Karpas-422 (cell line): ENCODE data around the gene CCDC78. TPM values are rescaled to one million over a fixed set of nuclear protein-coding genes. Genes with fewer than 3 reads are reported as not detected.
"Not testable (repeated sequence)": the region's sequence is repeated elsewhere in the genome, so short reads cannot be mapped to it uniquely, and the experiment has no call there.

Experiments
- DNase-seq: peaks from one replicate; pipeline ENCODE4 v3.0.0-alpha.2; 2015
- H2AFZ ChIP-seq: fragments of 200-600 bp; sonication (generic); 2 replicates; pipeline ENCODE4 v1.6.1; 2014; ENCODE audit warnings: antibody characterized with exemption, low read length, mixed read lengths
- H3K27ac ChIP-seq: fragments of 200-600 bp; sonication (generic); 2 replicates; pipeline ENCODE4 v1.5.1; 2014; ENCODE audit warnings: mild to moderate bottlenecking, low read length, moderate library complexity
- H3K27me3 ChIP-seq: fragments of 200-600 bp; sonication (generic); 2 replicates; pipeline ENCODE4 v1.6.1; 2014; ENCODE audit warnings: low read length, mixed read lengths
- H3K36me3 ChIP-seq: fragments of 200-600 bp; sonication (generic); 2 replicates; pipeline ENCODE4 v1.6.1; 2014; ENCODE audit warnings: low read length, mixed read lengths; ENCODE audit not compliant: insufficient read depth
- H3K4me1 ChIP-seq: fragments of 200-600 bp; sonication (generic); 2 replicates; pipeline ENCODE4 v1.6.1; 2014; ENCODE audit warnings: mild to moderate bottlenecking, low read length, mixed read lengths
- H3K4me2 ChIP-seq: fragments of 200-600 bp; sonication (generic); 2 replicates; pipeline ENCODE4 v1.6.1; 2014; ENCODE audit warnings: low read length, low read depth, mild to moderate bottlenecking; ENCODE audit not compliant: poor library complexity, severe bottlenecking
- H3K4me3 ChIP-seq: fragments of 200-600 bp; sonication (generic); 2 replicates; pipeline ENCODE4 v1.5.1; 2014; ENCODE audit warnings: mild to moderate bottlenecking, antibody characterized with exemption, low read length, mixed read lengths
- H3K79me2 ChIP-seq: fragments of 200-600 bp; sonication (generic); 2 replicates; pipeline ENCODE4 v1.6.1; 2014; ENCODE audit warnings: mild to moderate bottlenecking, low read length, mixed read lengths
- H3K9ac ChIP-seq: fragments of 200-600 bp; sonication (generic); 2 replicates; pipeline ENCODE4 v1.6.0; 2014; ENCODE audit warnings: low read length
- H3K9me2 ChIP-seq: fragments of 200-600 bp; sonication (generic), shearing (Covaris generic); replicated peaks from 2 replicates; pipeline ENCODE4 v1.6.0; 2014; ENCODE audit warnings: mild to moderate bottlenecking, low read length, moderate library complexity; ENCODE audit not compliant: insufficient read depth
- H3K9me3 ChIP-seq: fragments of 300-700, 200-600 bp; sonication (generic); 2 replicates; pipeline ENCODE4 v1.6.1; 2014; ENCODE audit warnings: low read length, mixed read lengths
- H4K20me1 ChIP-seq: fragments of 200-600 bp; sonication (generic); 2 replicates; pipeline ENCODE4 v1.6.1; 2014; ENCODE audit warnings: mild to moderate bottlenecking, antibody characterized with exemption, low read length, low read depth; ENCODE audit not compliant: insufficient read depth
- total RNA-seq: library from RNA; depleted of rRNA; stranded (reverse); fragments of >200 nt; shearing (Covaris generic); gene quantifications from 2 replicates; pipeline ENCODE4 v1.2.3, GENCODE V29; 2014; ENCODE audit warnings: low replicate concordance

CCDC78 gene
- total RNA-seq, 1 experiment from 2014 or later: 29.4 TPM

GRCh38 chr16:694863-695354 is 31.3 kb downstream of the CCDC78 start:
- Histone ChIP-seq H3K9me3 (no peaks in the 10 kb centered on the region), H3K4me2 (peak overlapping the region; percentile 74), H2AFZ (no peak overlapping the region), H3K4me1 (peaks cover 23% of the 10 kb centered on the region), H3K4me3 (peak overlapping the region; percentile 67), H3K9ac (peak overlapping the region; percentile 74), H3K79me2 (no peaks in the 10 kb centered on the region; the same call in 1 of the 2 replicates), H3K27me3 (no peaks in the 10 kb centered on the region), H3K9me2 (no peaks in the 10 kb centered on the region; the same call in 1 of the 2 replicates), H3K36me3 (no peaks in the 10 kb centered on the region), H3K27ac (no peak overlapping the region), H4K20me1 (no peaks in the 10 kb centered on the region)
- DNase-seq: no peak

- Histone ChIP-seq H3K9ac (peak overlapping the region; percentile 74), H3K27ac (no peak overlapping the region), H3K27me3 (no peaks in the 10 kb centered on the region), H3K36me3 (no peaks in the 10 kb centered on the region), H3K9me3 (no peaks in the 10 kb centered on the region), H3K9me2 (no peaks in the 10 kb centered on the region; the same call in 1 of the 2 replicates), H4K20me1 (no peaks in the 10 kb centered on the region), H2AFZ (no peak overlapping the region), H3K79me2 (peaks cover 6% of the 10 kb centered on the region; the same call in 1 of the 2 replicates), H3K4me2 (peak overlapping the region; percentile 74), H3K4me1 (peaks cover 26% of the 10 kb centered on the region), H3K4me3 (peak overlapping the region; percentile 67; the same call in 1 of the 2 replicates)
- no peak for DNase-seq
These were observed 31.9 kb downstream of the CCDC78 start for GRCh38 chr16:694187-694862.

- peak overlapping the region; percentile 74; the same call in 1 of the 2 replicates for H3K9ac ChIP-seq
- no peaks in the 10 kb centered on the region; the same call in 1 of the 2 replicates for H3K9me2 ChIP-seq
- no peak overlapping the region for H3K27ac ChIP-seq
- H3K27me3 ChIP-seq: no peaks in the 10 kb centered on the region
- H2AFZ ChIP-seq: 0 out of 2 replicates have a peak overlapping the region, but pooled peaks have one; percentile 5
- H3K4me2 ChIP-seq: peak overlapping the region; percentile 74
- H3K4me1 ChIP-seq: peaks cover 32% of the 10 kb centered on the region
- no peaks in the 10 kb centered on the region for H4K20me1 ChIP-seq
- no peak overlapping the region; the same call in 1 of the 2 replicates for H3K4me3 ChIP-seq
- peak; percentile 75 for DNase-seq
- no peaks in the 10 kb centered on the region for H3K9me3 ChIP-seq
- H3K79me2 ChIP-seq: peaks cover 6% of the 10 kb centered on the region; the same call in 1 of the 2 replicates
- H3K36me3 ChIP-seq: no peaks in the 10 kb centered on the region
These were observed 32.5 kb downstream of the CCDC78 start for GRCh38 chr16:693766-694165.

GRCh38 chr16:693364-693763 is 32.9 kb downstream of the CCDC78 start:
- Histone ChIP-seq H3K36me3 (no peaks in the 10 kb centered on the region), H3K9me2 (no peaks in the 10 kb centered on the region; the same call in 1 of the 2 replicates), H3K4me1 (peaks cover 34% of the 10 kb centered on the region), H3K27ac (no peak overlapping the region), H3K79me2 (peaks cover 6% of the 10 kb centered on the region; the same call in 1 of the 2 replicates), H3K4me3 (no peak overlapping the region; the same call in 1 of the 2 replicates), H3K9me3 (no peaks in the 10 kb centered on the region), H3K4me2 (peak overlapping the region; percentile 74), H3K27me3 (no peaks in the 10 kb centered on the region), H4K20me1 (no peaks in the 10 kb centered on the region), H3K9ac (no peak overlapping the region; the same call in 1 of the 2 replicates), H2AFZ (0 out of 2 replicates have a peak overlapping the region, but pooled peaks have one; percentile 5)
- no peak for DNase-seq

GRCh38 chr16:692356-693108 is 33.7 kb downstream of the CCDC78 start:
- Histone ChIP-seq H4K20me1 (no peaks in the 10 kb centered on the region), H3K79me2 (peaks cover 6% of the 10 kb centered on the region; the same call in 1 of the 2 replicates), H3K9me3 (no peaks in the 10 kb centered on the region), H3K4me1 (peaks cover 34% of the 10 kb centered on the region), H3K27me3 (no peaks in the 10 kb centered on the region), H3K4me2 (no peak overlapping the region), H3K4me3 (no peak overlapping the region), H3K9me2 (no peaks in the 10 kb centered on the region; the same call in 1 of the 2 replicates), H3K27ac (no peak overlapping the region), H2AFZ (no peak overlapping the region), H3K9ac (no peak overlapping the region), H3K36me3 (no peaks in the 10 kb centered on the region)
- DNase-seq: no peak

GRCh38 chr16:691242-691641 is 35.0 kb downstream of the CCDC78 start:
- H3K27me3 ChIP-seq, H3K9ac ChIP-seq, H3K9me2 ChIP-seq, H3K79me2 ChIP-seq, H3K4me2 ChIP-seq, H3K36me3 ChIP-seq, H3K4me3 ChIP-seq, H2AFZ ChIP-seq, H3K9me3 ChIP-seq, DNase-seq, H4K20me1 ChIP-seq, H3K27ac ChIP-seq: not testable (repeated sequence)
- H3K4me1 ChIP-seq: peaks cover 34% of the 10 kb centered on the region

- Histone ChIP-seq H3K4me3 (peak overlapping the region; percentile 97), H3K9ac (peak overlapping the region; percentile 95), H4K20me1 (no peaks in the 10 kb centered on the region), H3K27ac (peak overlapping the region; percentile 56), H3K9me2 (no peaks in the 10 kb centered on the region; the same call in 1 of the 2 replicates), H3K36me3 (no peaks in the 10 kb centered on the region), H3K9me3 (no peaks in the 10 kb centered on the region), H3K4me2 (peak overlapping the region; percentile 95), H2AFZ (no peak overlapping the region), H3K4me1 (peaks cover 19% of the 10 kb centered on the region), H3K79me2 (peaks cover 6% of the 10 kb centered on the region; the same call in 1 of the 2 replicates), H3K27me3 (no peaks in the 10 kb centered on the region)
- no peak for DNase-seq
These were observed 36.9 kb downstream of the CCDC78 start for GRCh38 chr16:689175-689897.
